Forelimb muscle (tissue), 1 donor: ENCODE data around the gene GPRASP2. TPM values are rescaled to one million over a fixed set of nuclear protein-coding genes. Genes with fewer than 3 reads are reported as not detected.

Source experiments
- DNase-seq: peaks from one replicate; pipeline ENCODE4 v3.0.0-alpha.2; 2013; ENCODE audit warnings: low read depth
- polyA plus RNA-seq: library from polyadenylated mRNA; unstranded; fragments of 120-200 nt; gene quantifications from one replicate; pipeline ENCODE4 v1.2.1, GENCODE V29; 2013; ENCODE audit not compliant: insufficient read length

The GPRASP2 gene
- polyA plus RNA-seq, 1 donor = 15.5 TPM

DNA sequence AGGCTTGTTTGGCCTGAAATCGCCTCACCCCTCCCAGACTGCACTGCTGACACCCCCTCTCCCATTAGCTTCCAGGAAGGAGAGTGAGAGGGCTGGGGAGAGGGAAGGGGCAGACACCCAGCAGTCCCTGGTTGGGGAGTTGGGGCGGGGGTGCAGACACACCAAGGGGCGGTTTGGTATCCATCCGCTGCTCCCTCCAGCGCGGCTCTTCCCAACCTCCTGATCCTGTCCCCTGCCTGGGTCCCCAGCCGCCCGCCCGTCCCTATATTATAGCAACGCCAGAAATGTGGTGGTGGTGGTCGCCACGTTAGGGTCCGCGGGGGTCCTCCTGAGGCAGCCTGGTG, 33.2 kb downstream of the GPRASP2 start:
- DNase-seq = no peak

DNA sequence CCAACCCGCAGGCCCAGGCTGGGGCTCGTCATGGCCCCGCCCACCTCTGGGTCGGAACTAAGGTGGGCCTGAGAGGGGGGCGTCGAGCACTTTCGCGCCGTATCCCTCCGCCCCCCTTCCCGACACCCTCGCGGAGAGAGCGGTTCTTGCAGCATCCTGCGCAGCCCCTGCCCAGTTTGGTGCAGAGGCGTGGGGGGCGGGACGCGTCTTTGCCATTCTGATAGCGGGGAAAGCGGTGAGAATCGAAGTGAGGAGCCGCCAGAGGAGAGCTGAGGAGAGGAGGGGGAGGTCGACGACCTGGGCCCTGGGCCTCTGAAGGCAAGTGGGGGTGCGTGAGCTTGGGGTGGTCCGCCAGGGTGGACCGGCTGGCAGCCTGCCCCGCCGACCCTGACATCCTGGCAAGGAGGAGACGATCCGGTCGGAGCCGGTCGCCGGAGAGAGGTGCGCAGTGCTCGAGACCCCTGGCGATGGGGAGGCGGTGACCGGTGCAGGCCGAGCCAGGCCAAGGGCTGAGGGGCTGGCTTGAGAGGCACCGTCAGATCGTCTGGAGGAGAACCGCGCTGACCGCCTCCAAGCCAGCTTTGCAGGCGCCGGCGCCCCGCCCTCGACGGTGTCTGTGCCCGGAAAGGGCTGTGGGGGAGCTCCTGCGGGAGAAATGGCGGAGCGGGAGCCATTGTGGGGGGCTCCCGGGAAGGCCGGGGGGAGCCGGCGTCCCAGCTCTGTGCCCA, 33.8 kb downstream of the GPRASP2 start:
- no peak for DNase-seq

- no peak for DNase-seq
These were observed 53.0 kb downstream of the GPRASP2 start for GRCh38 chrX:102765217-102765616.

DNA sequence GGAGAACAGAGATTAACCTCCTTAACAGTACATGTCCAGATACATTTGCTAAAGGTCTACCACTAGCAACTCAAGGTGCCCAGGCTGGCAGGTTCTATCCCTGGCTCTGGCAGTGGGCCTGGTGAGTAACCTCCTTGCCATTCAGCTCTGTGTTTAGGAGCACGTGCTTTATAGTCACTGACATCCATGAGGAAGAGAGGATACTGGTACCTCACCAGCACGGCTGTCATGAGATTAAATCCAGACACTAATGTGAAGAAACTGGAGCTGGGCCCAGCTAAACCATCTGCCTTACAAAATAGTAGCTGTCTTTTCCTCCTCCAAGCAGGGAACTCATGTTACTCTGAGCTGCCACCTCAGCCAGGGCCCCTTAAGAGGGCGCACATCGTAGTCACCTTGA, 53.6 kb downstream of the GPRASP2 start:
- no peak for DNase-seq

DNA sequence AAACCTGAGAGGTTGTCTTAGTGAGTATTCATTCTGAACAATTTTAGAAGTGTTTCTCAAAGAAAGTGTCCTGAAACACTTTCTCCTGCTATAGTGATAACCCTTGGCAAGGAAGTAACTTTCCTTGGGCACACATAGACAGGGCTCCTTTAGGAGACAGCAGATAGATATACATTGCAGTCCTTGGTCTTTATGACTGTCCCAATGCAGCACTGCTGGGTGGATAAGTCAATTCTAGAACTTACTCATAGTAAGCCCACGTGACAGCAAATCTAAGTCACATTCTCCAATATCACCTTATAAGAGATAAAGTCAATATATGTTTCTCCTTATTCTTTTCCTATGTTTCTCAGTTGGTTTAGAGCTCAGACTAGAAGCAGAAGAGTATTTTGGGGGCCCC, 55.0 kb downstream of the GPRASP2 start:
- no peak for DNase-seq

Other genes with a start within 250 kb of the GPRASP2 start
- gene TCP11X2, start 240.6 kb upstream of the GPRASP2 start, polyA plus RNA-seq = not detected
- gene TMSB15A, start 195.7 kb upstream of the GPRASP2 start, polyA plus RNA-seq = 9.8 TPM
- 6.2 TPM for gene ARMCX5, start 112.9 kb upstream of the GPRASP2 start, polyA plus RNA-seq
- 10.4 TPM for gene GPRASP1, start 61.0 kb upstream of the GPRASP2 start, polyA plus RNA-seq
- 7.0 TPM for gene GPRASP3, start 8.3 kb downstream of the GPRASP2 start, polyA plus RNA-seq
- not detected for gene RAB40AL, start 224.8 kb downstream of the GPRASP2 start, polyA plus RNA-seq